Activated effector memory CD4-positive, alpha-beta T cell treated with Interleukin-2 at 50 U/mL for 16 hours (primary cell): ENCODE results near the gene HBEGF.
A peak's percentile ranks its signal among the peaks of the same experiment; 100 is the strongest.

Source experiments
- DNase-seq: peaks from one replicate; pipeline ENCODE4 v3.0.0-alpha.2; 2020

HBEGF gene

GRCh38 chr5:140331638-140332037 lies 14.8 kb downstream of the HBEGF start:
- no peak for DNase-seq

- DNase-seq, result no peak
These were observed 16.5 kb downstream of the HBEGF start for GRCh38 chr5:140329739-140330481.

DNA sequence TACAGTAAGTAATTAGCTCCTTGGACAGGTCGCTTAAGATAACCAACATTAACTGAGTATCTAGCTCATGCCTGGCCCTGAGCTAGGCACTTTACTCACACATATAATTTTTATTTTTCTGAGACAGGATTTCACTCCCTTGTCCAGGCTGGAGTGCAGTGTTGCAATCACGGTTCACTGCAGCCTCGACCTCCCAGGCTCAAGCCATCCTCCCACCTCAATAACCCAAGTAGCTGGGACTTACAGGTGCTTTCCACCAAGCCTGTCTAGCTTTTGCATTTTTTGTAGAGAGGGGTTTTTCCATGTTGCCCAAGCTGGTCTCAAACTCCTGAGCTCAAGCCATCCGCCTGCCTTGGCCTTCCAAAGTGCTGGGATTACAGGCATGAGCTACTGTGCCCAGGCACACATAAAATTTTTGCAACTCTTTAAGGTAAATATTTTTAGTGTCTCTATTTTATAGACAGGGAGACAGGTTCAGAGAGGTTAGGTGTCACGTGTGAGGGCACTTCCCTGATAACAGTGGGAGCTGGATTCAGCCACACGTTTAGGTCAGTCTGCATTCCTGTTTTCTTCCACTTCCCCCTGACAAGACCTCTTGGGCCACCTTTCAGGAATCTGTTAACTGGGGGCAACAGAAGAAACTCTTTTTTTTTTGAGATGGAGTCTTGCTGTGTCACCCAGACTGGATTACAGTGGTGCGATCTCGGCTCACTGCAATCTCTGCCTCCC lies 18.2 kb downstream of the HBEGF start:
- DNase-seq, result no peak

- no peak for DNase-seq
These were observed 18.8 kb downstream of the HBEGF start for GRCh38 chr5:140327589-140327988.

DNA sequence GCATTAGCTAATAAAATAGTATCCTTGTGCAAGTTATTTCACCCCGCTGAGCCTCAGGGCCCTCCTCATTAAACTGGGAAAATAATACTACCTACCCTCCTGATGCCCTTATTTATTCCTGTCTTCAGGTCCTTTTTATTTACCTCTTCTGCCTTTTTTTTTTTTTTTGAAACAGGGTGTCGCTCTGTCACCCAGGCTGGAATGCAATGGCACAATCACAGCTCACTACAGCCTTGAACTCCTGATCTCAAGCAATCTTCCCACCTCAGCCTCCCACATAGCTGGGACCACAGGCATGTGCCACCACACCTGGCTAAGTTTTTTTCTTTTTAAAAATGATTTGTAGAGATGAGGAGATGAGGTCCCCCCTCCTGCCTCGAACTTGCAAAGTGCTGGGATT lies 20.9 kb downstream of the HBEGF start:
- DNase-seq, result no peak

DNA sequence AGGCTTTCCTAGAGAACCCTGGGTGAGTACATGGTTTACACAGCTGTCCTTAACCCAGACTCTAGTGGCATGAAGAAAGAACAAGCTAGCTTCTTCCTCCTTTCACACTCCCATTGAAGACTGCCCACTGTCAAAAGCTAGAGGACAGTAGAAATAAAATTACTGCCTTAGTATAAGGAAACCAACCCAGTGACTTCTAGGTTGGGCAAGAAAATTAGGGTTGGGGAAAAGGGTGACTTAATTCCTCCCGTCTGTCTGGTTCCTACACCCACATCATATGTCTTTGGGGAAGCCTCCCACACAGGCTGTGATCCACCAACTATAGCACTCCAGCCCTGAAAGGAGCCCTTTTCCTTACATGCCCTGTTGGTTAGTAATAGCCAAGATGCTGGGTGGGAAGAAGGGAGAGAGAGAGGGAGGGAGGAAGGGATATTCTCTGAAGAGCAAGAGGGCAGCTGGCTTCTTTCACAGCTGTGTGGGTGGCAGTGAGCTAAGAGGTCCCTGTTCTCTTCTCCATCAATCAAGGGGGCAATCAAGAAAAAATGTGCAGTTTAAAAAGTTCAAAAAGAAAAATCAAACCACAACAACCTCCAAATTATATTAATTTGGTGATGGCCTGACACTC lies 21.7 kb downstream of the HBEGF start:
- no peak for DNase-seq

DNA sequence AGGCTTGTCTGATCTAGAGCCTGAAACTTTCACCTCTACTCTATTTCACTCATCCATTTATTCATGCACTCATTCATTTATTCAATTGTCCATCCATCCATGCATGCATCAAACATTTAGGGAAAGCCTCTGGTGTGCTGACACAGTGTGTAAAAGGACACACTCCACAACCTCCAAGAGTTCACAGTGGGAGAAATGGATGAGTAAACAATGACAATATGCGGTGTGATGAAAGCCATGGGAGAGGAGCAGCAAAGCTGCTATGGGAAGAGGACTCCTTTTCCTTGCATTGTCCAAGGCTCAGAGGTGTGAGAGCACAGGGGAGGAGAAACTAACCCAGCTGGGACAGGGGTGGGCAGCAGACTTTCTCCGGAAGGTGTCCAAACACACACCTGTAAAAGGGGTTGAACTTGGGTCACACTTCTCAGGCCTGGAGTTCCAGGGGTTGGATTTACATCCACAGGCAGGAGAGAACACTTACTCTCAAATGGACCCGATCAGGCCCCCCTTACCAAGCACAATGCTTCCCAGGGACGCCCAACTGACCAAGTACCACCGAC lies 22.3 kb downstream of the HBEGF start:
- no peak for DNase-seq

DNA sequence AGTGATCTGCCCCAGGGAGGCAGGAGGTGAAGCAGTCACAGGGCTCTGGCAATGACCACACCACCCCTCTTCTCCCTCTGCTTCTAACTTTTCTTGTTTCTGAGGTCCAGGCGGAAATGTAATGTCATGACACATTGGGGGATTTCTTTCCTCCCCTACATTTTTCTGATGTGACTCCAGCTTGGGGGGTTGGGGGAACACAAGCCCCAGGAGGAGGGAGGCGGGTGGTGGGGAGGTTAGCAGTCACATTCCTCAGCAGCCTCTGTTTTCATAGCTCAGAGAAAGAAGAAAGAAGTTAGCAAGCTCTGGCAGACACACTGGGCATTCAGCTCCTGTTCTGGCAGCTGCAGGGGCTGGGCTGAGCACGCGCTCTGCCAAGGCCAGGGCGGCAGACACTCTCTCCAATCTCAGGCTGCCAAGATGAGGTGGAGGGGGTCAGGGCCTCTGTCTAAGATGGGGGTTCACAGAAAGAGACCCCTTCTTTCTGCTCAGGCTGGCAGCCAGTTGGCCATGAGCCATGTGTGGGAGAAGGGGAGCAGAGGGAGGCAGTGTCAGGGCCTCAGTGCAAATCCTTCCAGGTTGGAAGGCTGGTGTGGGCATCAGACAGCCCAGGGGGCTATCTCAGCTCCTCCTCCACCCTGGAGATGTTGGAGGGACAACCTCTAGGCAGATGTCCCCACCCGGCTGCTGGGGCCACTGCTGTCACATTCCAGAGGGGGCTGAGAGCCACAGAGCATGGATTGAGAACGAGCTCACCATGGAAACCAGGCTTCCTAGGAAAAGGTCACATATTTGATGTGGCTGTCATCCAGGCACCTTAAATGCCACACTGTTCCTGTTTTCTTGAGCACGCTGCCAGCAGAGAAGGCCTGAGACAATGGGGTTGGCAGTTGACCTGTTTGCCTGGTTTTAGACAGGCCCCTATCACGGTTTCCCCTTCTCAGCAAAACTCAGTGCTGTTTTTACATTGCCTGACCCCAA lies 23.4 kb downstream of the HBEGF start:
- no peak for DNase-seq

- no peak for DNase-seq
These were observed 24.6 kb downstream of the HBEGF start for GRCh38 chr5:140321796-140322195.

- DNase-seq, result no peak
These were observed 26.6 kb downstream of the HBEGF start for GRCh38 chr5:140319833-140320232.

- DNase-seq, result no peak
These were observed 27.6 kb downstream of the HBEGF start for GRCh38 chr5:140318792-140319191.

DNA sequence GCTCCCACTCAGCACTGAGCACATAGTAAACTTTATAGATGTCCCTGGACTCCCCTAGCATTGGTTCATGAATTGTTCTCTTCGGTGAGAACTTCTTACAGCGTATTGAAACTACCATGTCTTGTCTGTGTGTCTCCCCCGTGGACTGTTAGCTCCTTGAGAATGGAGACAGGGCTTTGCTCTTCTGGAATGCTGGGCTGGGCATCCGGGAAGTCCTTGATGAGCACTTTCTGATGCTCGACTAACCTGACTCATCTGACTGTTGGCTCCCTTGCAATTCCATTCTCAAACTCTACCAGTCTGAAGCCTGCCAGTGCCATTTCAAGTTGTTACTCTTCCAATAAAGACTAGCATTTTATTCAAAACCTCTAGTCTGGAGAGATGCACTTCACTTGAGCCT lies 28.5 kb downstream of the HBEGF start:
- no peak for DNase-seq

DNA sequence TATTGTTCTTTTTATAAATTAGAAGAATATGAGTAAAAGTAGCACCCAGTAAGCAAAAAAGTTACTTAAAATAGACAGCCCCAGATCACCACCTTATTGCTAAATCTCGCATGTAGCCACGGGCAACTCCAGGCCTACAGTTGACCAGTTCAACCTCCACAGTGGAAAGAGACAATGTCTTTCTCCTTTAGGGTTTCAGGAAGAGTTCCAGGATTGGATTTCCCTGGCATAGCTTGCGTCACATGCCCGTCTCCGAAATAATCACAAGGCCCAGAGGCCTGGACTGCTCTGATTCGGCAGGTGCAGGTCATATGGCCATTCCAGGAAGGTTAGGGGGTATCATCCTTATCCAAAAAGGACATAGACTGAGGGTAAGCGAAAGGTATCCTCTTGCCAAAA lies 33.6 kb downstream of the HBEGF start:
- DNase-seq, result no peak

DNA sequence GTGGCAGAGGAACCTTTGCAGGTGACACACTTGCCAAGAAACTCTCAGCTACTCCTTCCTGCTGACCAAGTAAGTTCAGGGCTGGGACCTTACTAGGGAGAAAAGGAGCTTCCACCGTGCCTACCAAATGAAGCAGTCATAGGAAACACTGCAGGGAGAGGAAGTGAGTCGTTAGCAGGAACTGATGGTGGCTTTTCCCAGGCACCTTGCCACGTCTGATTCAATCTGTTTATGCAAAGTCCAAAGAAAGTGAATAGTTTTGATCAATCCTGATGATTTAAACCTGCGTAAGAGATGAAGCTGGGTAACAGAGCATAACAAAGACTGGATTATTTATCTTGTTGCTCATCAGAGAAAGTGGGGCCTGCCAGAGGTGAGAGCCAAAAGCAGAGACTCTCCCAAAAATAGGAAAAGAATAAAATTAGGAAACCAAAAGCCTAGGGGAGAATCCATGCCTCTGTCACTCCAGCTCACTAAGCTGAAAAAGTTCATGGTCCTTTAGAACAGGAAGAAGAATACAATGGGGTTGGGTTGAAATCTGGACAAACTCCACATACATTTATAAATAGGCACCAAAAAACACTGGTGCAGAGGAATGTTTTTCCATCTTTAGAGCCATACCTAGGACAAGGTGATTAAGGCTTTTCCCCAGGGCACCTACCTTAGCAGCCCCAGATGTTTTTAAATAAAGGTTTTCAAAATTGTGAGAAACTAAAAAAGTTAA lies 34.2 kb downstream of the HBEGF start:
- no peak for DNase-seq

GRCh38 chr5:140311011-140311467 lies 35.4 kb downstream of the HBEGF start:
- DNase-seq, result no peak

DNA sequence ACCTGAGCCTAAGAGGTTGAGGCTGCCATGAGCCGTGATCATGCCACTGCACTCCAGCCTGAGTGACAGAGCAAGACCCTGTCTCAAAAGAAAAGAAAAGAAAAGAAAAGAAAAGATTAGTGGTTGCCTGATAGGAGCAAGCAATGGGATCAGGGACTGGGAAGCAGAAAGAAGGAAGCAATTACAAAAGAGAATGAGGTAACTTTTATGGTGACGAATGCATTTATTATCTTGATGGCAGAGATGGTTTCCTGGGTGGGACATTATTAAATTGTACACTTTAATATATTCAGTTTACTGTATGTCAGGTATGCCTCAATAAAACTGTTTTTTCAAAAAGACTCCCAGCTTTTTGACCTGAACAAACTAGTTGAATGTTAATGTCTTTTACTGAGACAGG lies 36.0 kb downstream of the HBEGF start:
- DNase-seq, result no peak

DNA sequence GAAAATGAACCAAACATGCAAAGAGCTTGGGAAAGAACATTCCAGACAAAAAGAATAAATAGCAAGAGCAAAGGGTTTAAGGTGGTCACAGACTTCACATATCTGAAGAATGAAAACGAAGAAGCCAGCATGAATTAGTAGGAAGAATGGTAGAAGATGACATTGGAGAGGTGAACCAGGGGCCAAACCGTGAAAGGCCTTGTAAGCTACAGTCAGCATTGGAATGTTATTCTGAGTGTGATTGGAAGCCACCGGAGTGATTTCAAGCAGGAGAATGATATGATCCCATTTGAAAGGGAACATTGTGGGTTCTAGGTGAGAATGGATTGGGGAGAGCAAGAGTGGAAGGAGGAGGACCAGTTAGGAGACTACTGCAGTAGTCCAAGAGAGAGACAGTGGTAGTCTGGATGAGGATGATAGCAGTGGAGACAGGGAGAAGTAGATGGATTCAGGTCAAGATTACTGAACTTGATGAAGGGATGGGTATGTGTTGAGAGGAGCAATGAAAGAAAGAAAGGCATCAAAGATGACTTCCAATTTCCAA lies 36.6 kb downstream of the HBEGF start:
- no peak for DNase-seq

DNA sequence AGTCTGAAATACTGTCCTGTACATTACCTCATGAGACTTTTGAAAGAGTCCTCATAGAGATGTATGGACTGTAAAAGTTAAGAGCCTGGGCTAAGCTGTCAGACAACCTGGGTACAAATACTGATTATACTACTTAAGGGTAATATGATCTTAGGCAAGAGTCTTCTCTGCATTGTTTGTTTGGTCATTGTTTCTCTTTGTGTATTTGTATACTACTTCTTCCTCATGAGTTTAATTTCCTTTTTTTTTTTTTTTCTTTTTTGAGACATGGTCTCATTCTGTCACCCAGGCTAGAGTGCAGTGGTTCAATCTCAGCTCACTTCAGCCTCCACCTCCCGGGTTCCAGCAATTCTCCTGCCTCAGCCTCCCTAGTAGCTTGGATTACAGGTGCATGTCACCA lies 40.9 kb downstream of the HBEGF start:
- DNase-seq, result no peak

- no peak for DNase-seq
These were observed 42.4 kb downstream of the HBEGF start for GRCh38 chr5:140303966-140304365.

GRCh38 chr5:140302786-140303639 lies 43.4 kb downstream of the HBEGF start, which contains the start of gene PFDN1:
Gene PFDN1 (minus strand): TSS chr5:140303101. CDS start chr5:140303073, 28 bp downstream.
- DNase-seq, result peak; percentile 84
